HG03558 (cell line): ENCODE measurements around the gene TMIE.

Experiments used
- ATAC-seq: cut with Tn5 transposase; IDR thresholded peaks from one replicate; pipeline ENCODE4 v1.9.1; 2021; ENCODE audit warnings: moderate number of reproducible peaks; ENCODE audit not compliant: unreplicated experiment; ENCODE audit errors: extremely low read depth

The TMIE gene

GRCh38 chr3:46701181-46701939 lies at the start of gene TMIE:
TMIE (plus strand) TSS chr3:46701392; CDS start chr3:46701488, 96 bp downstream.
- no peak for ATAC-seq

GRCh38 chr3:46655271-46655670 lies 45.9 kb upstream of the TMIE start:
- ATAC-seq, result no peak

GRCh38 chr3:46656778-46657556 lies 44.2 kb upstream of the TMIE start:
- no peak for ATAC-seq

GRCh38 chr3:46659285-46659684 lies 41.9 kb upstream of the TMIE start:
- ATAC-seq, result no peak

- no peak for ATAC-seq
Observed at GRCh38 chr3:46660003-46660402, 41.2 kb upstream of the TMIE start.

GRCh38 chr3:46660543-46661523 lies 40.4 kb upstream of the TMIE start:
- no peak for ATAC-seq

GRCh38 chr3:46661776-46662766 lies 39.1 kb upstream of the TMIE start:
- no peak for ATAC-seq

- ATAC-seq, result no peak
Observed at GRCh38 chr3:46662771-46663551, 38.2 kb upstream of the TMIE start.

- ATAC-seq, result no peak
Observed at GRCh38 chr3:46663591-46664135, 37.5 kb upstream of the TMIE start.

GRCh38 chr3:46664188-46664970 lies 36.8 kb upstream of the TMIE start:
- no peak for ATAC-seq

- ATAC-seq, result no peak
Observed at GRCh38 chr3:46664971-46665762, 36.0 kb upstream of the TMIE start.

GRCh38 chr3:46665763-46666452 lies 35.3 kb upstream of the TMIE start:
- no peak for ATAC-seq

- no peak for ATAC-seq
Observed at GRCh38 chr3:46666453-46666845, 34.7 kb upstream of the TMIE start.

GRCh38 chr3:46667061-46667621 lies 34.1 kb upstream of the TMIE start:
- no peak for ATAC-seq

GRCh38 chr3:46667657-46668056 lies 33.5 kb upstream of the TMIE start:
- no peak for ATAC-seq

- no peak for ATAC-seq
Observed at GRCh38 chr3:46668116-46668515, 33.1 kb upstream of the TMIE start.
